Mammary microvascular endothelial cell (primary cell): ENCODE results near the gene CHD2. TPM values are rescaled to one million over a fixed set of nuclear protein-coding genes. Genes with fewer than 3 reads are reported as not detected.

Source experiments
- total RNA-seq: library from RNA; depleted of rRNA; stranded (reverse); fragments of >200 nt; gene quantifications from 2 replicates; pipeline ENCODE4 v1.2.3, GENCODE V29; 2015

Gene CHD2
- total RNA-seq, result 28.8 and 30.0 TPM in 2 replicates

DNA sequence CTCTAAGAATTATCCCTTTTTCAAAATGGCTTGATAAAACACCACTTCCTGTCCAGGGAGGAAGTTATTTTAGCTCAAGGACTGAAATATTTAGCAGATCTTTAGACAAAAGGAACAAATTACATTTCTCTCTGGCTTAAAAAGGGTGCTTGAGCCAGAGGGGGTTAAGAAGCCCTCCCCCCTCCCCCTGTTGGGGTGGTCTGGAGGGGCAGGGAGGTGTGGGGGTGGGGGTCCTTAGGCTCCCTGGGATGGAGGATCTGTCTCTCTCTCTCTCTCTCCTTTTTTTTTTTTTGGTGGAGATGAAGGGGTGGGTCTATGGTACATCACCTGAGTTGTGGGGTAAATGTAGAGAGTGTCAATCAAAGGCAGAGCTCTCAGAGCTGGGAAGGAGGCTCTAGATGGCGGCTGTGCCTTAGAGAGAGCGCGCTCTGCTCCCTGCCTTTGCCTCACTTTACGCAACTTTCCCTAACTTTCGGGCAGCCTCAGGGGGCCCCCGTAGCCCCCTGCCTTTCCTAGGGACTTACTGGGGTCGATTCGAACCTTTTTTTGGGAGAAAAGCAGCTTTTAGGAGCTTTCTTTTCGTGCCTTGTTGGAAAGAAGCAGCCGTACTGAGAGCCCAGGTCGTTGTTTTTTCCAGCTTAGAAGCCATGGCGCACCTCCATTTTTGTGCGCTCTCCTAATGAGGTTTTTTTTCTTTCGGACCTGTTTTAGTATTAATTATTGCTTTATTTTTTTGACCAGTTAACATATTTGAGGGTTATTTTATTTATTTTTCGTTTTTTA, at the start of gene CHD2:
TSS of gene CHD2 (plus strand) at position 377 of the 783 bp plus-strand sequence. CDS start 914 bp downstream, outside the sequence.

Other genes with a start within 250 kb of the CHD2 start
- gene FAM174B, start 244.5 kb upstream of the CHD2 start, total RNA-seq, result 6.3 and 10.1 TPM in 2 replicates
- not detected in 2 replicates for gene RGMA, start 188.9 kb downstream of the CHD2 start, total RNA-seq